GM12801 (cell line): ENCODE data around the gene CCDC148.

Source experiments
- CTCF ChIP-seq: IDR thresholded peaks from one replicate; pipeline ENCODE4 v1.5.1; 2011; ENCODE audit warnings: control low read depth; ENCODE audit not compliant: insufficient read length; ENCODE audit errors: extremely low read depth

The CCDC148 gene

GRCh38 chr2:158291544-158292180 lies 164.9 kb downstream of the CCDC148 start:
- no peak for TF ChIP-seq CTCF

GRCh38 chr2:158290225-158290624 lies 166.3 kb downstream of the CCDC148 start:
- TF ChIP-seq CTCF = no peak

GRCh38 chr2:158276619-158277471 lies 179.7 kb downstream of the CCDC148 start:
- TF ChIP-seq CTCF = no peak

GRCh38 chr2:158273791-158274190 lies 182.8 kb downstream of the CCDC148 start:
- no peak for TF ChIP-seq CTCF

- TF ChIP-seq CTCF = no peak
Observed at GRCh38 chr2:158270536-158270935, 186.0 kb downstream of the CCDC148 start.

GRCh38 chr2:158269143-158269542 lies 187.4 kb downstream of the CCDC148 start:
- no peak for TF ChIP-seq CTCF

- TF ChIP-seq CTCF = no peak
Observed at GRCh38 chr2:158266111-158266510, 190.4 kb downstream of the CCDC148 start.
